H1 (cell line): ENCODE data around the gene CLEC16A. TPM values are rescaled to one million over a fixed set of nuclear protein-coding genes. Genes with fewer than 3 reads are reported as not detected.

Experiments
- CTCF ChIA-PET: fragments of 300-600 bp; sonication (Branson Sonifier 250); formaldehyde crosslinking; loops from one replicate; lab custom pipeline; 2021; ENCODE audit not compliant: partially characterized antibody; lab: Charles Lee
- POLR2A ChIA-PET: fragments of 300-600 bp; sonication (Branson Sonifier 250); formaldehyde crosslinking; loops from one replicate; lab custom pipeline; 2021; ENCODE audit warnings: inconsistent platforms; ENCODE audit not compliant: partially characterized antibody; lab: Charles Lee
- DNase-seq, 2 experiments: peaks; one replicate each; pipeline versions ENCODE4 v3.0.0 to v3.0.0-alpha.2; 2010 to 2022; ENCODE audit warnings: low spot score in 2 of 2, low read depth in 1 of 2, mixed read lengths in 1 of 2
- FAIRE-seq: peaks from 2 replicates; lab custom pipeline; 2011; peaks lifted over from hg19 to GRCh38; lab: Jason Lieb, UNC
- H2AFZ ChIP-seq: 2 replicates; pipeline ENCODE4 v1.8.1; 2012; ENCODE audit warnings: low read length, inconsistent platforms
- H2AK5ac ChIP-seq: 2 replicates; pipeline ENCODE4 v1.6.1; 2013; ENCODE audit warnings: low read depth, low read length
- H2BK120ac ChIP-seq: replicated peaks from 2 replicates; pipeline ENCODE3; 2013; ENCODE audit warnings: low read depth, low read length, inconsistent platforms
- H2BK12ac ChIP-seq: 2 replicates; pipeline ENCODE4 v1.6.1; 2013; ENCODE audit warnings: low read depth, low read length
- H2BK15ac ChIP-seq: 2 replicates; pipeline ENCODE4 v1.6.1; 2013; ENCODE audit warnings: low read length
- H2BK20ac ChIP-seq: 2 replicates; pipeline ENCODE4 v1.6.1; 2013; ENCODE audit warnings: low read length
- H2BK5ac ChIP-seq: 2 replicates; pipeline ENCODE4 v1.6.1; 2013; ENCODE audit warnings: low read depth, low read length
- H3K14ac ChIP-seq: 2 replicates; pipeline ENCODE4 v1.6.1; 2013; ENCODE audit warnings: inconsistent platforms; ENCODE audit not compliant: insufficient read length
- H3K18ac ChIP-seq: 2 replicates; pipeline ENCODE4 v1.6.1; 2013; ENCODE audit warnings: low read length; ENCODE audit errors: extremely low read depth
- H3K23ac ChIP-seq: 2 replicates; pipeline ENCODE4 v1.6.1; 2013; ENCODE audit warnings: inconsistent platforms; ENCODE audit not compliant: insufficient read length
- H3K23me2 ChIP-seq: 2 replicates; pipeline ENCODE4 v1.6.1; 2013; ENCODE audit warnings: low read depth, low read length
- H3K27ac ChIP-seq: 2 replicates; pipeline ENCODE4 v1.6.1; 2011; ENCODE audit warnings: low read depth, low read length, inconsistent platforms
- H3K27me3 ChIP-seq, 4 experiments: replicated peaks in 1 of 4; 1 replicate in 1 of 4; 2 replicates in 3 of 4; pipeline versions ENCODE4 v1.6.1 to v1.8.1; 2011 to 2013; ENCODE audit warnings: low read length in 3 of 4, mild to moderate bottlenecking in 3 of 4, inconsistent platforms in 2 of 4, mixed read lengths in 2 of 4, moderate library complexity in 1 of 4; ENCODE audit not compliant: control insufficient read depth in 3 of 4, insufficient read depth in 3 of 4; ENCODE audit errors: extremely low read depth in 1 of 4
- H3K36me3 ChIP-seq, 4 experiments: 2 replicates each; pipeline versions ENCODE4 v1.6.1 to v1.8.1; 2011 to 2013; ENCODE audit warnings: mild to moderate bottlenecking in 4 of 4, low read length in 3 of 4, moderate library complexity in 2 of 4, control low read depth in 1 of 4, inconsistent platforms in 1 of 4; ENCODE audit not compliant: insufficient read depth in 4 of 4, control insufficient read depth in 2 of 4
- H3K4ac ChIP-seq: replicated peaks from 2 replicates; pipeline ENCODE3; 2013; ENCODE audit warnings: low read length, low read depth, mixed read lengths, inconsistent platforms; ENCODE audit not compliant: insufficient read length
- H3K4me1 ChIP-seq, 4 experiments: replicated peaks in 1 of 4; 1 replicate in 1 of 4; 2 replicates in 3 of 4; pipeline versions ENCODE4 v1.6.1 to v1.8.1; 2011 to 2013; ENCODE audit warnings: low read length in 3 of 4, inconsistent platforms in 2 of 4, mixed read lengths in 1 of 4; ENCODE audit not compliant: insufficient read depth in 4 of 4, control insufficient read depth in 3 of 4
- H3K4me2 ChIP-seq, 2 experiments: 2 replicates each; pipeline versions ENCODE4 v1.6.1 to v1.8.1; 2011 to 2013; ENCODE audit warnings: low read depth in 2 of 2, low read length in 2 of 2, control low read depth in 1 of 2, inconsistent platforms in 1 of 2, mild to moderate bottlenecking in 1 of 2; ENCODE audit not compliant: insufficient read depth in 1 of 2
- H3K4me3 ChIP-seq, 4 experiments: fragments of 200-600, 300-600 bp in 1 of 4; sonication (generic), shearing (Covaris generic), sonication (Bioruptor Twin) in 1 of 4; 2 replicates each; pipeline versions ENCODE4 v1.5.1 to v1.8.1; 2011 to 2016; ENCODE audit warnings: low read length in 4 of 4, low read depth in 3 of 4, control low read depth in 2 of 4, inconsistent platforms in 2 of 4, mild to moderate bottlenecking in 2 of 4, mixed read lengths in 1 of 4, moderate library complexity in 1 of 4; ENCODE audit not compliant: insufficient read depth in 2 of 4; ENCODE audit errors: extremely low read depth in 1 of 4
- H3K56ac ChIP-seq: replicated peaks from 2 replicates; pipeline ENCODE3; 2013; ENCODE audit warnings: low read depth, mild to moderate bottlenecking, mixed read lengths, low read length, inconsistent platforms; ENCODE audit not compliant: insufficient read length
- H3K79me1 ChIP-seq: 2 replicates; pipeline ENCODE4 v1.6.1; 2013; ENCODE audit warnings: low read depth, low read length, control low read depth
- H3K79me2 ChIP-seq, 2 experiments: 2 replicates each; pipeline versions ENCODE4 v1.6.1 to v1.8.1; 2012 to 2013; ENCODE audit warnings: low read length in 2 of 2, mild to moderate bottlenecking in 2 of 2, inconsistent platforms in 1 of 2; ENCODE audit not compliant: insufficient read depth in 2 of 2, control insufficient read depth in 1 of 2
- H3K9ac ChIP-seq, 4 experiments: replicated peaks in 1 of 4; 1 replicate in 1 of 4; 2 replicates in 3 of 4; pipeline versions ENCODE4 v1.6.1 to v1.8.1; 2011 to 2013; ENCODE audit warnings: low read depth in 3 of 4, low read length in 3 of 4, control low read depth in 2 of 4, mild to moderate bottlenecking in 2 of 4, moderate library complexity in 2 of 4, inconsistent platforms in 1 of 4; ENCODE audit errors: extremely low read depth in 1 of 4
- H3K9me3 ChIP-seq, 2 experiments: 2 replicates each; pipeline versions ENCODE4 v1.6.1 to v1.8.1; 2012 to 2013; ENCODE audit warnings: mild to moderate bottlenecking in 2 of 2, moderate library complexity in 2 of 2, control low read depth in 1 of 2, inconsistent platforms in 1 of 2, low read depth in 1 of 2, low read length in 1 of 2, mixed read lengths in 1 of 2; ENCODE audit not compliant: insufficient read depth in 2 of 2
- H4K20me1 ChIP-seq, 2 experiments: replicated peaks in 1 of 2; 2 replicates each; pipeline versions ENCODE3 to v1.8.1; 2011 to 2013; ENCODE audit warnings: inconsistent platforms in 2 of 2, low read length in 2 of 2, mild to moderate bottlenecking in 1 of 2; ENCODE audit not compliant: insufficient read depth in 2 of 2, control insufficient read depth in 1 of 2
- H4K5ac ChIP-seq: 2 replicates; pipeline ENCODE4 v1.6.1; 2013; ENCODE audit warnings: low read length, low read depth, mixed read lengths, inconsistent platforms; ENCODE audit not compliant: insufficient read length
- H4K8ac ChIP-seq: 2 replicates; pipeline ENCODE4 v1.8.0; 2013; ENCODE audit warnings: mild to moderate bottlenecking, moderate library complexity, low read length, inconsistent platforms; ENCODE audit not compliant: insufficient read depth; ENCODE audit errors: extremely low read depth
- H4K91ac ChIP-seq: replicated peaks from 2 replicates; pipeline ENCODE3; 2013; ENCODE audit warnings: low read length, mixed read lengths, inconsistent platforms; ENCODE audit not compliant: insufficient read length
- ASH2L ChIP-seq: fragments of 200-600, 300-600 bp; sonication (generic); IDR thresholded peaks from one replicate; pipeline ENCODE4 v1.7.1; 2017; ENCODE audit warnings: low read length
- EGR1 ChIP-seq: IDR thresholded peaks from 2 replicates; pipeline ENCODE4 v1.6.1; 2011; ENCODE audit warnings: low read depth, low read length, borderline replicate concordance
- HDAC2 ChIP-seq, 2 experiments: fragments of 300-600 bp in 1 of 2; sonication (generic) in 1 of 2; IDR thresholded peaks; 2 replicates each; pipeline ENCODE4 v1.6.1; 2011 to 2012; ENCODE audit warnings: low read depth in 2 of 2, low read length in 2 of 2, mild to moderate bottlenecking in 2 of 2, moderate library complexity in 2 of 2, borderline replicate concordance in 1 of 2, inconsistent platforms in 1 of 2
- KDM4A ChIP-seq: IDR thresholded peaks from one replicate; pipeline ENCODE4 v1.7.1; 2012; ENCODE audit warnings: low read depth, mild to moderate bottlenecking, moderate library complexity, low read length, inconsistent platforms; ENCODE audit not compliant: severe bottlenecking
- SP2 ChIP-seq: IDR thresholded peaks from 2 replicates; pipeline ENCODE4 v1.6.1; 2012; ENCODE audit warnings: mild to moderate bottlenecking, low read length, inconsistent platforms
- TEAD4 ChIP-seq: IDR thresholded peaks from 2 replicates; pipeline ENCODE4 v1.6.1; 2012; ENCODE audit warnings: low read depth, low read length, inconsistent platforms, mixed read lengths
- WGBS, 2 experiments: shearing (Covaris generic) in 1 of 2; methylation state at CpG; one replicate each; pipeline versions ENCODE4 v1.1.6 to v1.1.7; 2013 to 2015; ENCODE audit warnings: low lambda C conversion rate in 2 of 2, mixed read lengths in 2 of 2, inconsistent platforms in 1 of 2, low coverage in 1 of 2, missing lambda C conversion rate in 1 of 2; ENCODE audit not compliant: insufficient replicate concordance in 2 of 2, insufficient coverage in 1 of 2, insufficient read length in 1 of 2; ENCODE audit errors: extremely low coverage in 1 of 2, missing lambda C conversion rate in 1 of 2; 5-methylcytosine and 5-hydroxymethylcytosine counted together
- polyA plus RNA-seq, 7 experiments: library from polyadenylated mRNA; depleted of rRNA in 3 of 7; stranded (reverse) in 5 of 7; unstranded in 2 of 7; fragments of >200 nt in 5 of 7; fragments of 200-250 nt in 2 of 7; gene quantifications; 1 replicate in 5 of 7; 2 replicates in 1 of 7; 4 replicates in 1 of 7; pipeline versions ENCODE4 v1.2.1 to v1.2.3, GENCODE V29; 2011 to 2013; ENCODE audit warnings: missing spikeins in 2 of 7, mixed read lengths in 2 of 7
- total RNA-seq: library from RNA; stranded (reverse); fragmentation: NEBNext Ultra II Directional; extraction: Animal tissue kit (Norgen Biotek cat#: 25700); gene quantifications from 2 replicates; pipeline ENCODE4 v1.2.1, GENCODE V29; 2021
- TF ChIP-seq, protein P1 (sequence below): IDR thresholded peaks from 2 replicates; pipeline ENCODE4 v1.6.1; 2012; ENCODE audit warnings: inconsistent platforms

The CLEC16A gene
- total and polyA plus RNA-seq, 2 of the 8 experiments (the other 6 are each of a cell fraction or from before 2014, with no cell fraction given) = 7.6 to 19.3 TPM

DNA sequence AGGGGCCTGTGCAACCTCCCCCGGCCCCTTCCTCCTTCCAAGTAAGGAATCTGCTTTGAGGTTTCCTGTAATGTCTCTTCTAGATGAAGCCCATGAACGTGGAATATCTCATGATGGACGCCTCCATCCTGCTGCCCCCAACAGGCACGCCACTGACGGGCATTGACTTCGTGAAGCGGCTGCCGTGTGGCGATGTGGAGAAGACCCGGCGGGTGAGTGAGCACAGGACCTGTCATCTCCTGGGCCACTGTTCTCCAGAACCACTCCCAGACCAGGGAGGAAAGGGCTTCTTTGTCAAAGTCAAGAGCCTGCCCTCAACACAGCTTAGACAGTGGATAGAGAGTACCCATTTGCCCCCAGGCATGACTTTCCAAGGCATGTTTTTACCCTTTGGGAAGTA, 107.1 kb downstream of the CLEC16A start:
- H3K4me2 ChIP-seq = no peak overlapping the region
- H3K9me3 ChIP-seq = no peaks in the 10 kb centered on the region
- no peak overlapping the region for H3K9ac ChIP-seq
- DNase-seq (no peak), FAIRE-seq (no peak)
- no peaks in the 10 kb centered on the region for H3K27me3 ChIP-seq
- no peaks in the 10 kb centered on the region for H3K23me2 ChIP-seq
- no peaks in the 10 kb centered on the region for H3K79me2 ChIP-seq
- no peak overlapping the region for H4K5ac ChIP-seq
- no peak for TF ChIP-seq HDAC2 (IDR thresholded peaks at IDR 0.05; ENCODE audit: borderline replicate concordance in 1 of 2, low read depth in 2 of 2, low read length in 2 of 2)
- no peak for TF ChIP-seq TEAD4
- no peak for TF ChIP-seq SP2
- TF ChIP-seq KDM4A = no peak
- TF ChIP-seq, protein P1, sequence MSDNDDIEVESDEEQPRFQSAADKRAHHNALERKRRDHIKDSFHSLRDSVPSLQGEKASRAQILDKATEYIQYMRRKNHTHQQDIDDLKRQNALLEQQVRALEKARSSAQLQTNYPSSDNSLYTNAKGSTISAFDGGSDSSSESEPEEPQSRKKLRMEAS = no peak
- TF ChIP-seq EGR1 = no peak
- no peak for TF ChIP-seq ASH2L
- no peak overlapping the region for H4K8ac ChIP-seq
- ChIA-PET CTCF (interaction anchor here (1.0 to 2.8 kb wide), 8 partner anchors 14 to 88 kb away, joined by 3 to 14 read pairs (median 6); no protein-coding TSS in a partner anchor), POLR2A (interaction anchor here (1.5 kb wide), 1 partner anchor 204 kb away, joined by 4 read pairs; the partner anchor contains the start of gene SOCS1)
- H2BK12ac ChIP-seq = no peak overlapping the region
- no peak overlapping the region for H3K23ac ChIP-seq
- H3K56ac ChIP-seq = no peak overlapping the region
- no peak overlapping the region for H3K14ac ChIP-seq
- no peak overlapping the region for H4K91ac ChIP-seq
- no peak overlapping the region for H3K27ac ChIP-seq
- no peak overlapping the region for H3K4me3 ChIP-seq
- H3K18ac ChIP-seq = no peak overlapping the region
- H2AFZ ChIP-seq = no peak overlapping the region
- H2BK120ac ChIP-seq = no peak overlapping the region
- no peak overlapping the region for H2BK15ac ChIP-seq
- no peak overlapping the region for H3K4ac ChIP-seq
- peaks cover 0 to 4% (median 1%) of the 10 kb centered on the region in 4 experiments; a peak in 2 of 8 replicates for H3K36me3 ChIP-seq
- H2AK5ac ChIP-seq = no peak overlapping the region
- WGBS, 2 experiments = 93% methylated on average over 11 of the region's 11 CpGs; no CpG with 5 or more reads in 1 of the 2 experiments
- no peaks in the 10 kb centered on the region for H3K79me1 ChIP-seq
- H4K20me1 ChIP-seq = peaks cover 0 to 2% of the 10 kb centered on the region in 2 experiments
- no peak overlapping the region for H2BK20ac ChIP-seq
- H2BK5ac ChIP-seq = no peak overlapping the region
- H3K4me1 ChIP-seq = peaks cover 0 to 5% (median 4%) of the 10 kb centered on the region in 4 experiments; a peak in 4 of 7 replicates
